GM20000 (cell line): ENCODE data around the gene BICC1.
"Not testable (repeated sequence)": the region's sequence is repeated elsewhere in the genome, so short reads cannot be mapped to it uniquely, and the experiment has no call there.

Experiments
- DNase-seq: peaks from one replicate; pipeline ENCODE4 v3.0.0; 2012; ENCODE audit warnings: low spot score
- TF ChIP-seq, protein P1 (sequence below): IDR thresholded peaks from 2 replicates; pipeline ENCODE4 v1.5.1; 2012; ENCODE audit warnings: mild to moderate bottlenecking, control low read depth; ENCODE audit errors: extremely low read depth, missing control alignments

Gene BICC1

DNA sequence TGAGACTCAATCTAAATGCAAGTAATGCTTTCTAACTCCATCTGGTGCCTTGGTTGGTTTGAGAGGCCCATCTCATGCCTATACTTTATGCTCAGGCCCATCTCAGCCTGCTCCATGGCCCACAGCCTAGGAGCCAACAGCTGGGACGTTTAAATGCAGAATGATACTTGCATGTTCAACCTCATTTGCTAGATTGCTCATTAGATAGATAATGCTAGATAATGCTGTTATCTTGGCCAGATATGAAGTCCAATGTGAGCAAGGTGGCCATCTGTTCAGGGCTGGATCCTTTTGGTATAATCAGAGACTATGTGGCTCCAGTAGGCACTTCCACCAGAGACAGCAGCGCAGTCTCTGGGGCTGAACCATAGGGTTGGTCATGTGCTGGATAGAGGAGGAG is 342.1 kb downstream of the BICC1 start:
- TF ChIP-seq, protein P1, sequence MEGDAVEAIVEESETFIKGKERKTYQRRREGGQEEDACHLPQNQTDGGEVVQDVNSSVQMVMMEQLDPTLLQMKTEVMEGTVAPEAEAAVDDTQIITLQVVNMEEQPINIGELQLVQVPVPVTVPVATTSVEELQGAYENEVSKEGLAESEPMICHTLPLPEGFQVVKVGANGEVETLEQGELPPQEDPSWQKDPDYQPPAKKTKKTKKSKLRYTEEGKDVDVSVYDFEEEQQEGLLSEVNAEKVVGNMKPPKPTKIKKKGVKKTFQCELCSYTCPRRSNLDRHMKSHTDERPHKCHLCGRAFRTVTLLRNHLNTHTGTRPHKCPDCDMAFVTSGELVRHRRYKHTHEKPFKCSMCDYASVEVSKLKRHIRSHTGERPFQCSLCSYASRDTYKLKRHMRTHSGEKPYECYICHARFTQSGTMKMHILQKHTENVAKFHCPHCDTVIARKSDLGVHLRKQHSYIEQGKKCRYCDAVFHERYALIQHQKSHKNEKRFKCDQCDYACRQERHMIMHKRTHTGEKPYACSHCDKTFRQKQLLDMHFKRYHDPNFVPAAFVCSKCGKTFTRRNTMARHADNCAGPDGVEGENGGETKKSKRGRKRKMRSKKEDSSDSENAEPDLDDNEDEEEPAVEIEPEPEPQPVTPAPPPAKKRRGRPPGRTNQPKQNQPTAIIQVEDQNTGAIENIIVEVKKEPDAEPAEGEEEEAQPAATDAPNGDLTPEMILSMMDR = no peak
- DNase-seq = no peak

DNA sequence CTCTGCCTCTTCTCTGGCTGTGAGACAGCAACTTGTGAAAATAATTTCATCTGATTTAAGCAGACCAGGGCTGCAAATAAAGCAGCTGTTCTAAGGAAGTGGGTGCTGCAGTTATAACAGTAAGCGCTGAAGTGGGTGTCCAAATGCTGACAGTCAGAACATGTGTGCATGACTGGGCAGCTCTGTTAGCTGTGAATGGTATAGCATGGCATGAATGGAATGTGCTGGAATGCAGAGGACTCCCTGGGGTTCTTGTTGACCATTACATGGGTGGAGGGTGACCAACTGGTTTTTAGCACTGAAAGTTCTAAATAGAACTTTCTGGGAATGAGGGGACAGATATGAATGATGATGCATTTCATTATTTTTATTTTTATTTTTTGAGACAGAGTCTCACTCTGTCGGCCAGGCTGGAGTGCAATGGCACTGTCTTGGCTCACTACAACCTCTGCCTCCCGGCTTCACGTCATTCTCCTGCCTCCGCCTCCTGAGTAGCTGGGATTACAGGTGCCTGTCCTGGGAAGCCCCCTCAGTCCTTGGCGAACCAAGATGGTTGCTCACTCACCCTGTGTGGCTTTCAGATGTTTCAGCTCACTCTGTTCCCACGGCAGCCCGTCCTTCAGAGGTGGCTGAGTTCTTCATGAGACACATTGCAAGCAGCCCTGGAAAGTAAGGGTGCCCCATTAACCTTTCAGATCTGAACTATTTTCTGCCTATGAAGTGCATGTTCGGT is 344.0 kb downstream of the BICC1 start:
- TF ChIP-seq, protein P1 = no peak
- DNase-seq = no peak

DNA sequence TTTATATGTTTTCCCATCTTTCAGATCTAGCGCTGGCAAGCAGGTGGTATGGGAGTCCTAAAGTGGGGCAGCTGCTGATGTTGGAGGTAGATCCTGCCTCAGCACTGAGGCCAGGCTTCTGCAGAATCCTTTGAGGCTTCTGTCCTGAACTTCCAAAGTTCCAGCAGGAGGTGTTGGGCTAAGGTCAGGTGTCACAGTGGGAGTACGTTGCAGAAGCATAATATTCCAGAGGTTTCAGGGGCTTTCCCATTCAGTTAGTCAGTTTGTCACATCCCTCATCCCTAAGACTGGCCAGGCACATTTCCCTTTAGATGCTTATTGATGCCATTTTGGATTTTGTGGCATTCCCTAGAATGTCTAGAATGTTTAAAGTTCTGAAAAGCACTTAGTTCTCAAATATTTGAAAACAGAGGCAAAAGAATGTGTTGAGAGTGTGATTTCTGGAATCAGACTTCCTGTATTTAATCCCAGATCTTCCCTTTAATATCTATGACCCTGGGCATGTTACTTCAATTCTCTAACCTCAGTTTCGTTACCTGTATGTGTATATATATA is 344.7 kb downstream of the BICC1 start:
- DNase-seq = no peak
- TF ChIP-seq, protein P1 = no peak

DNA sequence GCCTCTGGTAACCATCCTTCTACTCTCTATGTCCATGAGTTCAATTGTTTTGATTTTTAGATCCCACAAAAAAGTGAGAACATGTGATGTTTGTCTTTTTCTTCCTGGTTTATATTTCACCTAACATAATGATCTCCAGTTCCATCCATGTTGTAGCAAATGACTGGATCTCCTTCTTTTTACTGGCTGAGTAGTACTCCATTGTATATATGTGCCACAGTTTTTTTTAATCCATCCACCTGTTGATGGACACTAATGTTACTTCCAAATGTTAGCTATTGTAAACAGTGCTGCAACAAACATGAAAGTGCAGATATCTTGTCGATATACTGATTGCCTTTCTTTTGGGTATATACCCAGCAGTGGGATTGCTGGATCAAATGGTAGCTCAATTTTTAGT is 345.5 kb downstream of the BICC1 start:
- not testable (repeated sequence) for DNase-seq

DNA sequence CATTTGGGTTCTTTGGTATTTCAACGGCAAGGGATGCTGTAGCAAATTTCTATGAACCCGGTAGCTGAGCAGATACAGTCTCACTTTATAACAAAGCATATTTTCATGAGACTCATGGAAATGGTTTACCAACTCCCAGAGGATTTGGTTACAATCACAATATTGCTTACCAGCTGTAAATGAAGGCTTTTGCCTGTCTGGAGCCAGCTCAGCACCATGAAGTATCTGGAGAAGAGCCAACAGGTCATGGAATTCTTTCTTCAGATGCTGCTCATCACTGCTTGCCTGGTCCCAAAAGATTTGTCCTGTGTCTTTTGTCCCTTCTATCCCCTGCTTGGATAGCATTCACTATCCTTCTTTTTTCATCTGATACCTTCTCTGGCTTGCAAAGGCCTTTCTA is 346.9 kb downstream of the BICC1 start:
- TF ChIP-seq, protein P1 = no peak
- no peak for DNase-seq

DNA sequence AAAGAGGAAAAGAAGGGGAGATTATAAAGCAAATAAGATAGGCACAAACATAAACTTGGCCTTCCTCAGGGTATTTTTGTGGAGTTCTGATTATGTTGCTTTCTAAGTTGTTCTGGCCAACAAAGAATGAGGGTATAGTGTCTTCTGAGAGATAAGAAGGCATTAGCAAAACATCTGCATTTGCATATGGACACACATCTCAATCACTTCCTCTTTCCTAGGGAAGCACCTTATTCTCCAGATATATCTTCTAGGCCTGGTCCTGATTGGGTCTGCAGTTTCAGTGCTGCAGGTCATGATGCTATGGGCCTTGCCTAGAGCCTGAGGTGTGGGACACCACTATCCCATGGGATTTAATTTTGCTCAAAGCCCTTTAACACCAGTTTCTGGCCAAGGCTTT is 355.0 kb downstream of the BICC1 start:
- TF ChIP-seq, protein P1 = no peak

DNA sequence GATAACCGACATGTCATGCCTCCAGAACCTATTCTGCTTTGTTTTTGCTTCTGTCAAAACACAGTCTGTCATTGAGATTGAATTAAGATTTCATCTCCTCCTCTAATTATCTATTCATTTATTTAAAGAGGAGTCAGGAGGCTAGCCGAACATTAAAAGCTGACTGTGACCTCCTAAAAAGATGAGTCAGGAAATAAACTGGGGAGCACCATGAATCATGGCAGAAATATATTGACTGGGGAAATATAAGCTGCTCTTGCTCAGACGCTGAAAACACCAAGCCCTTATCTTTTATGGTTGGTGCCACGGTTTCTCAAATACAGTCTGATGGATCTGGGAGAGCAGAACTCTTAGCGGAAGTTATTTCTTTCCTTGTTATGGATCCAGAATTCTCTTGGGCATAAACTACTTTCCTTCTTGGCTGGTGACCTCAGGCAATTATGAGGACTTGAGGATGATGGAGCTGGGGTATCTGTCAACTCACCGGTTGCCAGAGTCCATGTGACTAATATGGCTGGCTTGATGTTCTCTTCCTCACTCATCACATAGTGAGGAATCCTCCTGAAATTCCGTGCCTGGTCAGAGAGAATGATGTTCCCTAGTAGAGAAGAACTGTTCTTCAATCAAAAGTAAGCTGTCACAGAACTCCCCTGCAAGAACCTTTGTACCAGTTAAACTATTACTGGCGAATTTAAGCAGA is 356.2 kb downstream of the BICC1 start:
- DNase-seq = no peak
- TF ChIP-seq, protein P1 = no peak

More for the DNA sequence above, 355.0 kb downstream of the BICC1 start:
- DNase-seq = no peak
